Neuron (in vitro differentiated cells): ENCODE data around the gene SALL1.

Experiments
- H2AFZ ChIP-seq: one replicate; pipeline ENCODE4 v1.6.1; 2013; ENCODE audit warnings: low read depth, mild to moderate bottlenecking, inconsistent platforms, low read length, moderate library complexity
- H3K27me3 ChIP-seq: one replicate; pipeline ENCODE4 v1.6.1; 2013; ENCODE audit warnings: low read length; ENCODE audit not compliant: insufficient read depth
- H3K36me3 ChIP-seq: one replicate; pipeline ENCODE4 v1.6.1; 2013; ENCODE audit warnings: low read length; ENCODE audit not compliant: insufficient read depth
- H3K4me1 ChIP-seq: one replicate; pipeline ENCODE4 v1.6.1; 2013; ENCODE audit warnings: low read length; ENCODE audit not compliant: insufficient read depth
- H3K4me3 ChIP-seq: 2 replicates; pipeline ENCODE4 v1.5.1; 2013; ENCODE audit warnings: mild to moderate bottlenecking, low read length, moderate library complexity
- H3K9me3 ChIP-seq: one replicate; pipeline ENCODE4 v1.6.1; 2013; ENCODE audit warnings: low read length

The SALL1 gene

DNA sequence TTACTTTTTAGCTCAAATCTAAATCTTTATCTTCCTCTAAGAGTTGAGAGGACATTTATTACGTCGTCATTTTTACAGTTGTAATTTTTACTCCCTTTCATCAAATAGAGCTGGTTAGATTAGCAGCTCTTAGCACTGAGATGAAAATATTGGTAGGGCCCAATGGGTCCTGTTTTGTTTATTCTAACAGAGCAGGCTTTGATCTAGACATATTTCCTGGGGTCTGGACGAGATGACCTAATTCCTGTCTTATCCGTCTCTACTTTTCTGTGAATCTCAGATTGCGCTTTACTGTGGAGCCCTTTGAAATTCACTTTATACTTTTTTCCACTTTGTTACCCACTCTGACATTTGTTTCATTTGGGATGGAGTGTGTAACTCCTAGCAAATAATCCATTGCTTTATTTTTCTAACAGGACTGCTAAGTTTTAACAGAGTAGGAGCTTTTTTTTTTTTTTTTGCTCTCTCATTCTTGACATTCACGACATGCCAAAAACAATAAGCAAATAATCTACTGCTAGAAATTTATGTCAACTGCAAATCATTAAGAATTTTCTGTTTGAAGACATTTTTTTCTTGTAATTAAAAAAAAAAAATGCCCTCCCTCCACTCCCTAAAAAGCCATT, 18.5 kb downstream of the SALL1 start:
- Histone ChIP-seq H3K4me3 (no peak overlapping the region), H2AFZ (no peak overlapping the region), H3K4me1 (no peaks in the 10 kb centered on the region)

DNA sequence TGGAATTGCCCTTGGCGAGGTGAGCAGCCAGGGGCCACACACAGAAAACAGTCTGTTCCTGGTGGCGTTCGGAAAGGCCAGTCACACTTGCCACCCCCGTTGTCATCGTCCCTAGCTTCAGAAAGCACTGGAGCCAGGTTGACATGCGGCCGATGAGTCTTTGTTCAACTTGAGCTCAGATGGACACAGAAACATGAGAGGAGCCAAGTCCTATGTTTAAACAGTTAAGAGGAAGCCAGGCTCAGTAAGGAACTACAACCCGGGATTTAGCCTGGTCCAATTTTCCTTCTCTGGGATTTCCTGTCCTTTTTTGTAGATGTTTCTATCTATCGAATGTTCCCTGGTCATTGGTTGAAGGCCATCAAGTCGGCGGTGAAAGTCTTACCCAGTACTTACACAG, 19.5 kb downstream of the SALL1 start:
- no peaks in the 10 kb centered on the region for H3K4me1 ChIP-seq
- H2AFZ ChIP-seq = no peak overlapping the region
- H3K36me3 ChIP-seq = peaks cover 15% of the 10 kb centered on the region
- H3K9me3 ChIP-seq = no peaks in the 10 kb centered on the region
- no peak overlapping the region for H3K4me3 ChIP-seq
- no peaks in the 10 kb centered on the region for H3K27me3 ChIP-seq

More for the DNA sequence above, 18.5 kb downstream of the SALL1 start:
- peaks cover 25% of the 10 kb centered on the region for H3K36me3 ChIP-seq
- peaks cover 2% of the 10 kb centered on the region for H3K9me3 ChIP-seq
- H3K27me3 ChIP-seq = no peaks in the 10 kb centered on the region

DNA sequence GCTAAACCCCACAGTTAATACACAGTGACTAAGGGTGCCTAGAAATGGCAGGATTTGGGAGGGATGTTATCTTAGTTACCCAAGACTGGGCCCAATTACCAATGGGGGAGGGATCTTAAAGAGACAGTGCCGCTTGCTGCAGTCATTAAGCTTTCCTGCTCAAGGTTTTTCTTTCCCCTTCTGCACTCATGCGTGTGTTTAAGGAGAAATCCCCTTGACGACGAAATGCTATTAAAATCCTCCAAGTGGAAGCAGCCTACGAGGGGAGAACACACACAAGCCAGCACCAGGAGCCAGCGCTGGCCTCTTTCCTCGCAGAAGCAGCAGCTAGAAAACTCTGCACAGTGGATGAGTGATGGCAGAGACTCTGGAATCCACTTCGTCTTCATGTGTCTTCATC, 22.0 kb downstream of the SALL1 start:
- H3K4me1 ChIP-seq = no peaks in the 10 kb centered on the region
- H3K27me3 ChIP-seq = no peaks in the 10 kb centered on the region
- H3K4me3 ChIP-seq = no peak overlapping the region
- H3K36me3 ChIP-seq = no peaks in the 10 kb centered on the region
- H3K9me3 ChIP-seq = no peaks in the 10 kb centered on the region
- no peak overlapping the region for H2AFZ ChIP-seq

DNA sequence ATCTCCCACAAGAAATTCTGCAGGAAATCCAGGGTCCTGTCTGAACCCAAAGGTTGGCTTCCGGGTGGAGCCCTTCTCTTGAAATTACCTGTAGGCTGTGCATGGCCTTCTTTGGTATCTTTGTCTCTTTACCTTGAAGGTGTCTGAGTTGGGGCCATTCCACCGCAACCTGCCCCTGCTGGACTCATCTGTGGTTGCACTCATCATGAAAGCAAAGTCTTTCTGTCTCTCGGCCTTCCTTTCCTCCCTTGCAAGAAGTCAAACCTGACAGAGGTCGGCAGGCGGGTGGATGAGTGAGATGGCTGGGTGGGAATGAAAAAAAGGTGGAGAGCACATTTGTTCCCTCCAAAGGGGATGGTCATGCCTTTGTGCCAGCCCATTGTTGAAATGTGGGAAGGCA, 25.1 kb downstream of the SALL1 start:
- Histone ChIP-seq H3K4me1 (peaks cover 3% of the 10 kb centered on the region), H3K27me3 (no peaks in the 10 kb centered on the region), H3K4me3 (no peak overlapping the region), H2AFZ (no peak overlapping the region), H3K36me3 (no peaks in the 10 kb centered on the region), H3K9me3 (no peaks in the 10 kb centered on the region)

DNA sequence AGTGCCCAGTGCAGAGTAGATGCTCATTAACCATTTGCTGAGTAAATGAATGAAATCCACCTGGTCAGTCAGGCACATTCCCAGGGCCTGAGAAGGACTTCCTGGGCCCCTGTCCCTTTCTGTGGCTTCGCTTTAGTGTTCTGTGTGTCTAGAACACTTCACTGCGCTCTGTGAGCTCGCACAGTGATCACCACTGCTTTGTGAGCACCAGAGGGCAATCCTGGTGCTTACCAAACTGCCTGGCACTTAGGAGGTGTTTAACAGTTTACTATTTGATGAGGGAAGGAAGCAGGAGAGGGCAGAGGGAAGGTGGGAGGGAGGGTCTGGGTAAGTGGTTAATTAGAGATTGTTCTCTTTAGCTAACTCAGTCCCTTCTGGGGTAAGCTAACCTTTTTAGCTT, 26.2 kb downstream of the SALL1 start:
- H3K4me1 ChIP-seq = peaks cover 4% of the 10 kb centered on the region
- H2AFZ ChIP-seq = no peak overlapping the region
- no peaks in the 10 kb centered on the region for H3K9me3 ChIP-seq

DNA sequence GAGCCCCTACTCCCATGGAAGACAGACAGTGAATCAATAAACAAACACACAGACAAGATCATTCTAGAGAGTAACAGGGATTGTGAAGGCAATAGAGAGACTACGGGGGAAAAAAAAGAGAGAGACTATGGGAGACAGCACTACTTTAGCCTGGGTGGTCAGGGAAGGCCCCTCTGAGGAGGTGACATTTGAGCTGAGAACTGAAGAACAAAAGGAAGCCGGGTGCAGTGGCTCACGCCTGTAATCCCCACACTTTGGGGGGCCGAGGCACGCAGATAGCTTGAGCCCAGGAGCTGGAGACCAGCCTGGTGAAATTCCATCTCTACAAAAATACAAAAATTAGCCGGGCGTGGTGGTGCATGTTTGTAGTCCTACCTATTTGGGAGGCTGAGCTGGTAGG, 29.2 kb downstream of the SALL1 start:
- Histone ChIP-seq H3K4me1 (peaks cover 6% of the 10 kb centered on the region), H2AFZ (no peak overlapping the region), H3K9me3 (no peaks in the 10 kb centered on the region), H3K36me3 (no peaks in the 10 kb centered on the region), H3K4me3 (no peak overlapping the region), H3K27me3 (no peaks in the 10 kb centered on the region)

More for the DNA sequence above, 26.2 kb downstream of the SALL1 start:
- no peak overlapping the region for H3K4me3 ChIP-seq
- H3K36me3 ChIP-seq = no peaks in the 10 kb centered on the region
- no peaks in the 10 kb centered on the region for H3K27me3 ChIP-seq

DNA sequence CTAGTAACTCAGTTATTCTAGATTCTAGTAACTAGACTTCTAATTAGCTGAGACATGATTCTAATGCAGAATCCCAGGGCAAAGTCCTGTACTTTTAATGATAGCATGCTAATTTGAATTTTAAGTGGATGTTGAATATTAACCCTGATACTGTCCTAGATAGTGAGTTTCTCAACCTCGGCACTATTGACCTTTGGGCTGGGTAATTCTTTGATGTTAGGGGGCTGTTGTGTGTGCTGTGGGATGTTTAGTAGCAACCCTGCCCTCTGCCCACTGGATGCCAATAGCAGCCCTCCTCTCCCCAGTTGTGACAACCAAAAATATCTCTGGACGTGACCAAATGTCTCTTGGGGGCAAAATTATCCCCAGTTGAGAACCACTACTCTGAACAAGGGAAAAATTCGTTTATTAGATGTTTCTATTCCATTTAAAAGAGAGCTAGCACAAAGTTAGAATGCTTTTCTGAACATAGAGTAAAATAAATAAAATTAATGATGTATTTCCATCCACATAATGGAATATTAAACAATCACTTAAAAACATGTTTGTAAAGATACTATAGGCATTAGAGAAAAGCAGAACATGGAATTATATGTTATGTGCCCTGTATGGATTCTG, 30.2 kb downstream of the SALL1 start:
- H3K4me1 ChIP-seq = peaks cover 12% of the 10 kb centered on the region
- no peak overlapping the region for H3K4me3 ChIP-seq
- H3K9me3 ChIP-seq = no peaks in the 10 kb centered on the region
- H2AFZ ChIP-seq = no peak overlapping the region
- no peaks in the 10 kb centered on the region for H3K36me3 ChIP-seq
- no peaks in the 10 kb centered on the region for H3K27me3 ChIP-seq

DNA sequence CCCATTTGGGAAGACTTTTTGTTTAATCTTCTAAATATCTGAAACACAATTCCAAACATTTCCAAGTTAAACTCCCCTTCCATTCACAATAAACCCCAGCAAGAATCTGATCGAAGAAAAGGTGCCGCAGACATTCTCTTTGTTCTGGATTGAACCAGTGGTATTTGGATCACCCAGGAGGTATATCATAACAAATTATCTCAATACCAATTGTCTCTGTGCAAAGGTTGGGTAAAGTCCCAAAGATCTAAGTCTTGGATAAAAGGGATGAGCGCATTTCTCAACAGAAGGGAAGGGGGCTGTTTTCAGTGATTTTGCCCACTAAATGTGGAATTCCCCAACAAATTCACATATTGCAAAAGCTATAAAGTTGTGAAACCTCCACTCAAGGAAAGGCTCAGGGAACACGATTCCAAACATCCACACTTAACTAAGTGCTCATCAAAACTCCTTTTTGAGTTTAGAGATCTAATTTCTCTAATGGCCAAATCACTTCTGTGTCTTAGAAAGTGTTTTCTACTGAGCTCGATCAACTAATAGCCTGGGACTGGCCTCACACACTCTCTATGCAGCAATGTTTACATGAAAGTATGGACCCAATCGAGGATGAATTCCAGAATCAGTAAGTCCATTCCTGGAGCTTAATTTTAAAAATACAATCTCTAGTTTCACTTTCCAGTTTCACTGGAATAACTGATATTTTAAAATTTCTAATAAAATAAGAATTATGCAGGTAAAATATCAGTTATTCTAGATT, 30.9 kb downstream of the SALL1 start:
- no peaks in the 10 kb centered on the region for H3K9me3 ChIP-seq

DNA sequence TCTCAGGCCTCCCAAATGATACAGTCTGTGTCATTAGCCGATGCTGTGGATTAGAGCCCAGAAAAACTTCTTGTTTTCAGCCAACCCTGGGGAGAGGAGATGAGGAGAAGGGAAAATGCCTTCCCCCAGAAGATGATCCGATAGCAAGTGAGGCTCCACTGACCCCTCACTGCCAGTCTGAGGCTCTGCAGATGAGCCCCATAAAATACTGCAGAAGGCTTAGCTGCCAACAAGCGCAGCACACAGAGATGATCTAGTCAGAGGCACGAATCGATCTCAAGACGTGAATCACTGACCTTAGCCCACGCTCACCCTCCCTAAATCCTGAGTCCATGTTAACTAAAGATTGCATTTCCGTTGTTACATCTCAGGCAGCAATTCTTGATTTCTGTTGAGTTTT, 31.5 kb downstream of the SALL1 start:
- Histone ChIP-seq H3K27me3 (peaks cover under 1% of the 10 kb centered on the region), H2AFZ (no peak overlapping the region), H3K4me1 (peaks cover 20% of the 10 kb centered on the region), H3K36me3 (no peaks in the 10 kb centered on the region), H3K4me3 (no peak overlapping the region), H3K9me3 (no peaks in the 10 kb centered on the region)

More for the DNA sequence above, 30.9 kb downstream of the SALL1 start:
- Histone ChIP-seq H3K4me3 (no peak overlapping the region), H3K4me1 (peaks cover 14% of the 10 kb centered on the region), H3K36me3 (no peaks in the 10 kb centered on the region), H3K27me3 (no peaks in the 10 kb centered on the region), H2AFZ (no peak overlapping the region)

DNA sequence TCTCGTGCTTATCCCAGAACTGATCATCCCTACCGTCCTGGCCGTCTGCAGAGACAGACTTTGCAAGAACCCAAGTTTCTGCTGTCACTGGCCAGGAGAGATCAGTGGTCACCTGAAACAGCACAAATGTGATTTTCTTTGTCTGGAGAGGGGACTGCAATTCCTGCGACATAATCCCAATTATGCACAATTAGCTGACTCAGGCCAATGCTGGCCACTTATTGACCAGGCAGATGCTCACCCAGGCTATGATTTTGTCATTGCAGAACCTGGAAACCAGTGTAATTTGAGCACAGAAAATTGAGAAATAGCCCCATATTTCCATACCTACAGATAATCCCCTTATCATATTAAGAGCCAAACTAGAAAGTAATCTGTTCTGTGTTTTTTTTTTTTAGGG, 34.7 kb downstream of the SALL1 start:
- Histone ChIP-seq H3K4me3 (no peak overlapping the region), H3K9me3 (no peaks in the 10 kb centered on the region), H3K36me3 (no peaks in the 10 kb centered on the region), H3K27me3 (peaks cover 5% of the 10 kb centered on the region), H2AFZ (no peak overlapping the region), H3K4me1 (peaks cover 48% of the 10 kb centered on the region)

DNA sequence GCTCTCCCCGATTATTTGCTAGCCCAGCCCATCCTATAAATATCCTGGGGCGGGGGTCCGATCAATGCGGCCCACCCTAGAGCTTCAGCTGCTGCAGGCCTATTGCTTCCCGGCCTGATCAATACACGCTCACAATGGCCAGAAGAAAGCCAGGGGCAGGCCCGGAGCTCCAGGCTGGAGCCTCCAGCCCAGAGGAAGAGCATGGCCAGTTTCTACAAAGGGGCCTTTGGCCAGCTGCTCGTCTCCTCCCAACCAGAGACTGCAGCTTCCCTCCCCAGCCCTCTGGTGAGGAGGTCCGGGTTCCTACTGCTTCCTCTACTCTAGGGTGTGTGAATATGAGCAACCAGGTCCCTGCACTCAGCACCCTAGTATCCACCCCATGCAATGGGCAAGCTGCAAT, 36.7 kb downstream of the SALL1 start:
- Histone ChIP-seq H3K36me3 (no peaks in the 10 kb centered on the region), H3K9me3 (no peaks in the 10 kb centered on the region), H2AFZ (no peak overlapping the region), H3K27me3 (peaks cover 9% of the 10 kb centered on the region), H3K4me1 (peaks cover 44% of the 10 kb centered on the region), H3K4me3 (no peak overlapping the region)

DNA sequence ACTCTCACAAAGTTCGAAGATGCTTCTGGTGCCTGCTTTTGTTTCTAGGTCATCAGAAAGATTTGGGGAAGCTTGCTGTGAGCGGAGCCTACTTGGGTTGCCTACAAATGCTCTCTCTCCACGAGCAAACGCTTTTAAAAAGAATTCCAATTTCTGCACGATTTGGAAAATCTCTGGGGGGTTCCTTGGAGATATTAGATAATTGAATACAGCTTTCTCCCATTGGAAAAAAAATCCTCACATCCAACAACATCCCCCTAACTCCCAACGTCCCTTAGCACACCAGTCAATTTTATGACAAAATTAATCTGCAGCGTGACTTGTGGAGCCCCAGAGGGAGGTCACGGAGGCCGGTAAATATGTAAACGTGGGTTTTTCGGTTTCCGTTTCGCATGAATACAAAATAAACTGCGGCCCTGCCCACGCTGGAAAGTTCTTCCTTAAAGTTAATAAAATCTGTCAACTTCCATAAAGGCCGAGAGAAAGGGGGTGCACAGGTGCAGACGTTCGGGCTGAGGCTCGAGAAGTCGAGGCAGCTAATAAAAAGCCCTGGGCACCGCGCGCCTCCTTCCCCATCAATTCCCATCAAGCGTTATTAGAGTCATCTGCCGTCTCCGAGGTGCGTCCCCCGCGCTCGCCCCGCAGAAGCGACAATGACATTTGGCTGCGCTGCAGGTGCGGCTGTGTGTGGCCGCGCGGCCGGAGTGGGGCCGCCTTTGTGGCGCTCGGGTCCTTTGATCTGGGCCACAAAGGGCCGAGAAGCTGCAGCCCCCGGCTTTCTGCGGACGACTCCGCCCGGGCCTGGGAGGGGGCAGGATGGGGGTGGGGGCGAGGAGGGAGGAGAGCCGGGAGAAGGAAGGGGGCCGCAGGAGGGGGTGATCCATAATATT, 37.6 kb downstream of the SALL1 start:
- Histone ChIP-seq H3K4me1 (peaks cover 44% of the 10 kb centered on the region), H3K27me3 (peaks cover 9% of the 10 kb centered on the region), H3K36me3 (no peaks in the 10 kb centered on the region), H3K9me3 (no peaks in the 10 kb centered on the region), H2AFZ (no peak overlapping the region), H3K4me3 (peak overlapping the region; percentile 23)

DNA sequence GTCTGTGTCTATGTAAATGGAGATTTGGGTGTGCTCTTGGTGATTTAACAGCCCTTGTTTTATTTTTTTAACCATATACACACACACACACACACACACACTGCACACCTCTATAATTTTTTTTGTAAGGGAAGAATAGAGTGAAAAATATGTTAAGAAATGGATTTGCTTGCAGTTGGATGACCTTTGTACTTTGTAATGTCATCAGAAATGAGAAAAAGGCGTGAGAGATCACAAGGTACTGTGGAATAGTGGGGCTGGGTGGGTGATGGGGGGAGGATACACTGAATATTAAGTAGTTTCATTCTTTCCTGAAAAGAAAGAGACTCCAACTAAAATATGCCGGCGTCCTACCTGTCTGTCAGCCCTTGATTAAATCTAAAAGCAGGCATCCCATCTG, 38.7 kb downstream of the SALL1 start:
- Histone ChIP-seq H3K36me3 (no peaks in the 10 kb centered on the region), H3K4me3 (no peak overlapping the region), H3K27me3 (peaks cover 9% of the 10 kb centered on the region), H2AFZ (no peak overlapping the region), H3K4me1 (peaks cover 44% of the 10 kb centered on the region), H3K9me3 (no peaks in the 10 kb centered on the region)
